GM12878 (cell line): Measurements from ENCODE around the gene TPBGL. TPM values are rescaled to one million over a fixed set of nuclear protein-coding genes. Genes with fewer than 3 reads are reported as not detected.
"Not testable (repeated sequence)": the region's sequence is repeated elsewhere in the genome, so short reads cannot be mapped to it uniquely, and the experiment has no call there.

Source experiments
- ATAC-seq: fragments of 200-7000 bp; cut with Tn5 transposase; 3 replicates; pipeline ENCODE4 v1.9.1; 2020; ENCODE audit warnings: mild to moderate bottlenecking, moderate library complexity
- BruUV-seq: library from RNA; stranded (reverse); fragments of 400-500 nt; replicated peaks from 2 replicates; lab custom pipeline; 2021; lab: Mats Ljungman, UMichigan
- CTCF ChIA-PET: fragments of 300-600 bp; sonication (Branson Sonifier 250); formaldehyde crosslinking; extraction: SDS; loops from one replicate; lab custom pipeline; 2021; ENCODE audit warnings: inconsistent platforms; lab: Yijun Ruan, JAX
- POLR2A ChIA-PET: fragments of 350-600 bp; formaldehyde crosslinking; extraction: SDS; loops from one replicate; lab custom pipeline; 2021; ENCODE audit warnings: inconsistent platforms; lab: Charles Lee
- RAD21 ChIA-PET: fragments of 300-600 bp; sonication (Branson Sonifier 250); formaldehyde crosslinking; loops from one replicate; lab custom pipeline; 2023; ENCODE audit warnings: antibody characterized with exemption; ENCODE audit not compliant: unreplicated experiment; lab: Charles Lee
- SMC1A ChIA-PET: fragments of 300-600 bp; sonication (Branson Sonifier 250); formaldehyde crosslinking; loops from one replicate; lab custom pipeline; 2023; ENCODE audit not compliant: unreplicated experiment, uncharacterized antibody; lab: Charles Lee
- DNase-seq: peaks from one replicate; pipeline ENCODE4 v3.0.0-alpha.2; 2011; ENCODE audit warnings: low read depth, low spot score
- FAIRE-seq: peaks from 3 replicates; lab custom pipeline; 2011; peaks lifted over from hg19 to GRCh38; lab: Jason Lieb, UNC
- H2AFZ ChIP-seq: 2 replicates; pipeline ENCODE4 v1.6.0; 2011; ENCODE audit warnings: low read depth, low read length, control low read depth; ENCODE audit not compliant: control insufficient read depth
- H3K27ac ChIP-seq: 2 replicates; pipeline ENCODE4 v1.5.1; 2011; ENCODE audit warnings: control low read depth; ENCODE audit not compliant: control insufficient read depth, insufficient read depth
- H3K27me3 ChIP-seq, 2 experiments: replicated peaks in 1 of 2; 2 replicates each; pipeline versions ENCODE4 v1.6.0 to v1.6.1; 2011; ENCODE audit warnings: low read length in 1 of 2; ENCODE audit not compliant: control insufficient read depth in 2 of 2, insufficient read depth in 2 of 2
- H3K36me3 ChIP-seq, 2 experiments: 2 replicates each; pipeline ENCODE4 v1.5.1; 2011; ENCODE audit warnings: low read length in 1 of 2; ENCODE audit not compliant: control insufficient read depth in 2 of 2, insufficient read depth in 2 of 2
- H3K4me1 ChIP-seq: 2 replicates; pipeline ENCODE4 v1.6.1; 2011; ENCODE audit warnings: mild to moderate bottlenecking, low read length, moderate library complexity, mixed read lengths; ENCODE audit not compliant: control insufficient read depth, insufficient read depth
- H3K4me2 ChIP-seq: 2 replicates; pipeline ENCODE4 v1.6.0; 2011; ENCODE audit warnings: control low read depth; ENCODE audit not compliant: control insufficient read depth, insufficient read depth
- H3K4me3 ChIP-seq: fragments of 200-600 bp; sonication (generic); 2 replicates; pipeline ENCODE4 v1.5.1; 2016
- H3K79me2 ChIP-seq: 2 replicates; pipeline ENCODE4 v1.6.0; 2011; ENCODE audit warnings: low read length; ENCODE audit not compliant: control insufficient read depth, insufficient read depth
- H3K9ac ChIP-seq: 2 replicates; pipeline ENCODE4 v1.8.0; 2011; ENCODE audit warnings: low read length, control low read depth, mixed read lengths; ENCODE audit not compliant: control insufficient read depth, insufficient read depth
- H3K9me3 ChIP-seq: replicated peaks from 3 replicates; pipeline ENCODE4 v1.5.1; 2011; ENCODE audit warnings: mild to moderate bottlenecking, low read length; ENCODE audit not compliant: control insufficient read depth, insufficient read depth
- H4K20me1 ChIP-seq: 2 replicates; pipeline ENCODE4 v1.6.0; 2011; ENCODE audit not compliant: control insufficient read depth, insufficient read depth
- BMI1 ChIP-seq: fragments of 450-650 bp; IDR thresholded peaks from 2 replicates; pipeline ENCODE4 v1.6.1; 2016; ENCODE audit warnings: mild to moderate bottlenecking, moderate library complexity, borderline replicate concordance
- CREB1 ChIP-seq: IDR thresholded peaks from 2 replicates; pipeline ENCODE4 v1.6.1; 2012; ENCODE audit warnings: low read depth, mild to moderate bottlenecking, inconsistent platforms
- NFYA ChIP-seq: IDR thresholded peaks from 2 replicates; pipeline ENCODE4 v1.6.1; 2011; ENCODE audit warnings: low read depth, mild to moderate bottlenecking, low read length, improper control_type of control experiment, borderline replicate concordance
- POLR2AphosphoS2 ChIP-seq: IDR thresholded peaks from 2 replicates; pipeline ENCODE4 v1.6.1; 2011; ENCODE audit warnings: low read depth, mild to moderate bottlenecking, low read length, improper control_type of control experiment, moderate library complexity
- SUPT20H ChIP-seq: IDR thresholded peaks from 2 replicates; pipeline ENCODE4 v1.6.1; 2011; ENCODE audit warnings: low read depth, mild to moderate bottlenecking, low read length, moderate library complexity, borderline replicate concordance; ENCODE audit not compliant: control insufficient read depth
- TCF3 ChIP-seq: IDR thresholded peaks from 2 replicates; pipeline ENCODE4 v1.6.1; 2012; ENCODE audit warnings: low read depth, mild to moderate bottlenecking, low read length, borderline replicate concordance; ENCODE audit not compliant: insufficient read depth
- YY1 ChIP-seq: IDR thresholded peaks from 2 replicates; pipeline ENCODE4 v1.6.1; 2011; ENCODE audit warnings: low read depth, mild to moderate bottlenecking, low read length
- WGBS: methylation state at CpG from one replicate; pipeline ENCODE4 v1.1.6; 2016; ENCODE audit warnings: low lambda C conversion rate; ENCODE audit not compliant: insufficient replicate concordance, insufficient coverage; ENCODE audit errors: missing lambda C conversion rate; 5-methylcytosine and 5-hydroxymethylcytosine counted together
- in situ Hi-C: fragments of 300-500 bp; cut with MboI; formaldehyde crosslinking; loops from 9 replicates; pipeline ENCODE4 v1.14.3; 2018; ENCODE audit warnings: mixed read lengths
- intact Hi-C: fragments of 100-400 bp; cut with micrococcal nuclease; formaldehyde crosslinking; loops from one replicate; pipeline ENCODE4 v1.14.2; 2022; ENCODE audit not compliant: unreplicated experiment
- polyA plus RNA-seq, 11 experiments: library from polyadenylated mRNA; depleted of rRNA in 4 of 11; unstranded in 6 of 11; stranded (reverse) in 5 of 11; fragments of >200 nt; fragmentation: Nextera tagmentation in 4 of 11; fragmentation: Illumina TruSeq in 1 of 11; extraction: Ambion mirVana in 4 of 11; extraction: Trizol in 1 of 11; gene quantifications; 1 replicate in 1 of 11; 2 replicates in 10 of 11; pipeline versions ENCODE4 v1.2.1 to v1.2.3, GENCODE V29; 2011 to 2016; ENCODE audit warnings: inconsistent platforms in 2 of 11, missing spikeins in 2 of 11, low read depth in 1 of 11
- total RNA-seq, 4 experiments: library from RNA; depleted of rRNA in 3 of 4; stranded (reverse); fragments of >200 nt in 3 of 4; fragmentation: Illumina TruSeq in 1 of 4; extraction: Trizol in 1 of 4; gene quantifications; 2 replicates each; pipeline versions ENCODE4 v1.2.1 to v1.2.3, GENCODE V29; 2013 to 2021
- TF ChIP-seq, protein P1 (sequence below): fragments of 450-650 bp; IDR thresholded peaks from 2 replicates; pipeline ENCODE4 v1.6.1; 2017; ENCODE audit warnings: mild to moderate bottlenecking
- TF ChIP-seq, protein P2 (sequence below): fragments of 450-650 bp; IDR thresholded peaks from 2 replicates; pipeline ENCODE4 v1.6.1; 2017; ENCODE audit warnings: low read depth, mild to moderate bottlenecking, moderate library complexity
- TF ChIP-seq, protein P3 (sequence below): IDR thresholded peaks from 2 replicates; pipeline ENCODE4 v1.6.1; 2011; ENCODE audit warnings: low read depth, low read length, improper control_type of control experiment, borderline replicate concordance

TPBGL gene
- total and polyA plus RNA-seq, 10 of the 15 experiments (the other 5 are each of a cell fraction or from before 2014, with no cell fraction given), result not detected

DNA sequence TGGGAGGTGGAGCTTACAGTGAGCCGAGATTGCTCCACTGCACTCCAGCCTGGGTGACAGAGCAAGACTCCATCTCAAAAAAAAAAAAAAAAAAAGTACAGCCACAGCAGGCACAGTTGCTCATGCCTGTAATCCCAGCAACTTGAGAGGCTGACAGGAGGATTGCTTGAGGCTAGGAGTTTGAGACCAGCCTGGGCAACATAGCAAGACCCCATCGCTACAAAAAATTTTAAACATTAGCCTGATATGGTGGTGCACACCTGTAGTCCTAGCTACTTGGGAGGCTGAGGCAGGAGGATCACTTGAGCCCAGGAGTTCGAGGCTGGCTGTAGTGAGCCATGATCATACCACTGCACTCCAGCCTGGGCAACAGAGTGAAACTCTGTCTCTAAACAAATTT, 34.1 kb downstream of the TPBGL start:
- H3K27me3 ChIP-seq, H2AFZ ChIP-seq, H3K9ac ChIP-seq, H4K20me1 ChIP-seq, H3K4me1 ChIP-seq, ATAC-seq, BruUV-seq, DNase-seq, H3K9me3 ChIP-seq, H3K79me2 ChIP-seq, H3K36me3 ChIP-seq, intact Hi-C loops, FAIRE-seq, H3K4me2 ChIP-seq, H3K27ac ChIP-seq, H3K4me3 ChIP-seq: not testable (repeated sequence)
- in situ Hi-C loops, result loop anchor here (5.0 kb wide), 1 partner anchor 108 kb away; no protein-coding TSS in a partner anchor
- RAD21 ChIA-PET, result interaction anchor here (1.0 kb wide), 1 partner anchor 26 kb away, joined by 3 read pairs; no protein-coding TSS in a partner anchor
- POLR2A ChIA-PET, result interaction anchor here (0.7 kb wide), 1 partner anchor 678 kb away, joined by 3 read pairs; no protein-coding TSS in a partner anchor
- WGBS, result 50% methylated on average over 2 of the region's 3 CpGs
- SMC1A ChIA-PET, result interaction anchor here (4.2 kb wide), 1 partner anchor 110 kb away, joined by 17 read pairs; no protein-coding TSS in a partner anchor
- CTCF ChIA-PET, result interaction anchor here (1.3 to 16.9 kb wide), 2 partner anchors 18 to 109 kb away, joined by 6 to 406 read pairs; no protein-coding TSS in a partner anchor

DNA sequence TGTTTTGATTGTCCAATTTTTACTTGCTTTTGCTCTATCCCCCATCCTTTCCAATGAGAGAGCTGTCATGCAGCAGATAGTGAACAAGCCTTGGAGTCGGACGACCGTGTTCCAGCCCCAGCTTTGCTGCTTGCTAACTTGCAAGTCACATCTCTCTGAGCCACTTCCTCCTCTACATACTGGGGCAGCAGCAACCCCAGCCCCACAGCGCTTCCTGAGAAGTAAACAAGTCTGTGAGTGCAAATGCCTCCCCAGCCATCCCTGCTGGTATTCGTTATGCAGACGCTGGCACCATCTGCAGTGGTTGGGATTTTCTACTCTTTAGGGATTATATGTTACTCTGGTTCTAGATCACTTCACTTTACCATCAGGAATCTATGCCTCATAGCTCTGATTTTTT, 35.0 kb downstream of the TPBGL start:
- ChIA-PET CTCF (interaction anchor here (0.8 to 16.9 kb wide), 5 partner anchors 18 to 169 kb away, joined by 3 to 406 read pairs (median 3); no protein-coding TSS in a partner anchor), RAD21 (interaction anchor here (1.0 to 6.9 kb wide), 2 partner anchors 27 to 110 kb away, joined by 3 to 118 read pairs; no protein-coding TSS in a partner anchor), POLR2A (interaction anchor here (0.6 kb wide), 1 partner anchor 1298 kb away, joined by 3 read pairs; no protein-coding TSS in a partner anchor), SMC1A (interaction anchor here (0.6 to 4.2 kb wide), 5 partner anchors 87 to 119 kb away, joined by 3 to 17 read pairs (median 7); no protein-coding TSS in a partner anchor)
- H3K27ac ChIP-seq, result no peak overlapping the region
- DNase-seq (no peak), ATAC-seq (no peak), FAIRE-seq (no peak)
- no peaks in the 10 kb centered on the region; a peak in 1 of 4 replicates for H3K27me3 ChIP-seq
- no peaks in the 10 kb centered on the region for H3K9me3 ChIP-seq
- no peaks in the 10 kb centered on the region for H3K4me1 ChIP-seq
- H3K4me3 ChIP-seq, result no peak overlapping the region
- no TSS peak for BruUV-seq
- no peak overlapping the region for H2AFZ ChIP-seq
- in situ Hi-C loops, result loop anchor here (5.0 kb wide), 1 partner anchor 107 kb away; no protein-coding TSS in a partner anchor
- H3K36me3 ChIP-seq, result peaks cover 0 to 2% of the 10 kb centered on the region in 2 experiments; a peak in 2 of 4 replicates
- H3K4me2 ChIP-seq, result no peak overlapping the region
- H3K79me2 ChIP-seq, result no peaks in the 10 kb centered on the region
- H4K20me1 ChIP-seq, result no peaks in the 10 kb centered on the region
- WGBS, result 21% methylated on average over 6 of the region's 6 CpGs
- intact Hi-C loops, result no loop called here
- no peak overlapping the region for H3K9ac ChIP-seq
- TF ChIP-seq YY1 (no peak), BMI1 (no peak), NFYA (no peak), SUPT20H (no peak), POLR2AphosphoS2 (no peak), CREB1 (no peak), TCF3 (no peak)
- TF ChIP-seq, protein P1, sequence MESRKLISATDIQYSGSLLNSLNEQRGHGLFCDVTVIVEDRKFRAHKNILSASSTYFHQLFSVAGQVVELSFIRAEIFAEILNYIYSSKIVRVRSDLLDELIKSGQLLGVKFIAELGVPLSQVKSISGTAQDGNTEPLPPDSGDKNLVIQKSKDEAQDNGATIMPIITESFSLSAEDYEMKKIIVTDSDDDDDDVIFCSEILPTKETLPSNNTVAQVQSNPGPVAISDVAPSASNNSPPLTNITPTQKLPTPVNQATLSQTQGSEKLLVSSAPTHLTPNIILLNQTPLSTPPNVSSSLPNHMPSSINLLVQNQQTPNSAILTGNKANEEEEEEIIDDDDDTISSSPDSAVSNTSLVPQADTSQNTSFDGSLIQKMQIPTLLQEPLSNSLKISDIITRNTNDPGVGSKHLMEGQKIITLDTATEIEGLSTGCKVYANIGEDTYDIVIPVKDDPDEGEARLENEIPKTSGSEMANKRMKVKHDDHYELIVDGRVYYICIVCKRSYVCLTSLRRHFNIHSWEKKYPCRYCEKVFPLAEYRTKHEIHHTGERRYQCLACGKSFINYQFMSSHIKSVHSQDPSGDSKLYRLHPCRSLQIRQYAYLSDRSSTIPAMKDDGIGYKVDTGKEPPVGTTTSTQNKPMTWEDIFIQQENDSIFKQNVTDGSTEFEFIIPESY, result no peak
- TF ChIP-seq, protein P2, sequence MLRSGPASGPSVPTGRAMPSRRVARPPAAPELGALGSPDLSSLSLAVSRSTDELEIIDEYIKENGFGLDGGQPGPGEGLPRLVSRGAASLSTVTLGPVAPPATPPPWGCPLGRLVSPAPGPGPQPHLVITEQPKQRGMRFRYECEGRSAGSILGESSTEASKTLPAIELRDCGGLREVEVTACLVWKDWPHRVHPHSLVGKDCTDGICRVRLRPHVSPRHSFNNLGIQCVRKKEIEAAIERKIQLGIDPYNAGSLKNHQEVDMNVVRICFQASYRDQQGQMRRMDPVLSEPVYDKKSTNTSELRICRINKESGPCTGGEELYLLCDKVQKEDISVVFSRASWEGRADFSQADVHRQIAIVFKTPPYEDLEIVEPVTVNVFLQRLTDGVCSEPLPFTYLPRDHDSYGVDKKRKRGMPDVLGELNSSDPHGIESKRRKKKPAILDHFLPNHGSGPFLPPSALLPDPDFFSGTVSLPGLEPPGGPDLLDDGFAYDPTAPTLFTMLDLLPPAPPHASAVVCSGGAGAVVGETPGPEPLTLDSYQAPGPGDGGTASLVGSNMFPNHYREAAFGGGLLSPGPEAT, result no peak
- TF ChIP-seq, protein P3, sequence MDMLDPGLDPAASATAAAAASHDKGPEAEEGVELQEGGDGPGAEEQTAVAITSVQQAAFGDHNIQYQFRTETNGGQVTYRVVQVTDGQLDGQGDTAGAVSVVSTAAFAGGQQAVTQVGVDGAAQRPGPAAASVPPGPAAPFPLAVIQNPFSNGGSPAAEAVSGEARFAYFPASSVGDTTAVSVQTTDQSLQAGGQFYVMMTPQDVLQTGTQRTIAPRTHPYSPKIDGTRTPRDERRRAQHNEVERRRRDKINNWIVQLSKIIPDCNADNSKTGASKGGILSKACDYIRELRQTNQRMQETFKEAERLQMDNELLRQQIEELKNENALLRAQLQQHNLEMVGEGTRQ, result no peak
